ENCODE data around the gene ABHD2.
"Not testable (repeated sequence)": the region's sequence is repeated elsewhere in the genome, so short reads cannot be mapped to it uniquely, and the experiment has no call there.

The ABHD2 gene

DNA sequence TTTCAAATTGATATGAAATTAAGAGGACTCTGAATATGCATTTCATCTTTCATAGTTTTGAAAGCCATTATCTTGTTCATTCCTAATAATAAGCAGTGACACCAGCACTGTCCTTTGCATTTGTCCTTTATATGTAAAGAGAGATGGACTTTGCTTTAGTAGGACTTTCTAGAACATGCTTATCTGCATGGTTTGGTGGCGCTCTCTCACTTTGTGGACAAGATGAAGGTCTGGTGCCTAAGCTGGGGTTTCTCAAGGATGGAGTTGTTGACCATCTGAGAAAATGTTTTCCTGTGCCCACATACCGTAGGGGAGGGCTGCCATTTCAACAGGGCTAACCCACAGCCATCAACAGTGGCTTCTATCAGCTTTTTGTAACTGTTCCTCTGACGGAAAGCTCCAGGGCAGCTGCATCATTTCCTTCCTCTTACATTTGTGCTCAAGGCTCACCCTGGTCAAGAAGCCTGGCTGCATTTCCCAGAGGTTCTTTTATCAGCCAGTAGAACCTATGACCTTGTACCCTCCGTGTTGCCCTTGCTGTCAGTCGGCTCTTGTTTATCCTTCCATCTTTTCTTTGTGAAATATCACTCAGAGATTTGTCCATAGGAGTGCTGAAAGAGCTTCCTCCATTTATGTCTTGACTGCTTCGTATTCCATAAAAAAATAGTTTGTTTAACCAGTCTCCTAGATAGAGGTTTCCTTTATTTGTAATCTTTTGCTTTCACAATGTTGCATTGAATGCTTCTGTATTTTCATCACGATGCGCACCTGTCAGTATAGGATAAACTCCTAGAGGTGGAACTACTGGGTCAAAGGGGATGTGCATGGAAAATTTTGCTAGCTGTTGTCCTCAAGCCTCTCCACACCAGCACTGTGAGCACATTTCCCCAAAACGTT lies 44.6 kb downstream of the ABHD2 start:
- peaks cover 8% of the 10 kb centered on the region for H3K36me3 Mint-ChIP-seq (ENCODE audit: insufficient read depth)
- H3K4me3 Mint-ChIP-seq: peak overlapping the region; percentile 14
- DNase-seq (ENCODE audit: low spot score in 2 of 2): no peak
- H3K4me1 Mint-ChIP-seq: peaks cover 58% of the 10 kb centered on the region
- H3K27me3 Mint-ChIP-seq: no peaks in the 10 kb centered on the region
- peak overlapping the region; percentile 52 for H3K27ac Mint-ChIP-seq (ENCODE audit: low read depth)
- no peaks in the 10 kb centered on the region for H3K9me3 Mint-ChIP-seq
- peak; percentile 49 for ATAC-seq (replicated peaks; ENCODE audit: extremely low read depth, poor library complexity, severe bottlenecking)

DNA sequence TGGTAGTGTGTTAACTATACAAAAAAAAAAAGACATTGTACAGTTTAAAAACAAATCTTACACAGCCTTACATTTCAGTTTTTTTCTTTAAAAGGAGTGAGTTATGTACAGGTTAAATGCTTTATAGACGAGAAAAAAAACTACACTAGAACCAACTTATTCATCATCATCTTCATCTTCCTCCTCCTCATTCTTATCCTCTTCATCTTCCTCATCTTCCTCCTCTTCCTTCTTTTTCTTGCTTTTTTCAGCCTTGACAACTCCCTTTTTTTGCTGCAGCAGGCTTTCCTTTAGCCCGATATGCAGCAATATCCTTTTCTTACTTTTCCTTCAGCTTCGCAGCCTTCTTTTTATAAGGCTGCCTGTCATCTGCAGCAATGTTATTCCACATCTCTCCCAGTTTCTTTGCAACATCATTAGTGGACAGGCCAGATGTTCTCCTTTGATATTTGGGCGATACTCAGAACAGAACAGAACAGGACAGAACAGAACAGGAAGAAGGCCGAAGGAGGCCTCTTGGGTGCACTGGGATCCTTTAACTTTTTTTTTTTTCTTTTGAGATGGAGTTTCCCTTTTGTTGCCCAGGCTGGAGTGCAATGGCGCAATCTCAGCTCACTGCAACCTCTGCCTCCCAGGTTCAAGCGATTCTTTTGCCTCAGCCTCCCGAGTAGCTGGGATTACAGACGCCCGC lies 47.3 kb downstream of the ABHD2 start:
- Mint-ChIP-seq H3K27ac (ENCODE audit: low read depth) (peak overlapping the region; percentile 36), H3K4me1 (peaks cover 56% of the 10 kb centered on the region)
- not testable (repeated sequence) for DNase-seq (ENCODE audit: low spot score in 2 of 2); ATAC-seq (replicated peaks; ENCODE audit: extremely low read depth, poor library complexity, severe bottlenecking); H3K9me3 Mint-ChIP-seq; H3K27me3 Mint-ChIP-seq; H3K36me3 Mint-ChIP-seq (ENCODE audit: insufficient read depth); H3K4me3 Mint-ChIP-seq

DNA sequence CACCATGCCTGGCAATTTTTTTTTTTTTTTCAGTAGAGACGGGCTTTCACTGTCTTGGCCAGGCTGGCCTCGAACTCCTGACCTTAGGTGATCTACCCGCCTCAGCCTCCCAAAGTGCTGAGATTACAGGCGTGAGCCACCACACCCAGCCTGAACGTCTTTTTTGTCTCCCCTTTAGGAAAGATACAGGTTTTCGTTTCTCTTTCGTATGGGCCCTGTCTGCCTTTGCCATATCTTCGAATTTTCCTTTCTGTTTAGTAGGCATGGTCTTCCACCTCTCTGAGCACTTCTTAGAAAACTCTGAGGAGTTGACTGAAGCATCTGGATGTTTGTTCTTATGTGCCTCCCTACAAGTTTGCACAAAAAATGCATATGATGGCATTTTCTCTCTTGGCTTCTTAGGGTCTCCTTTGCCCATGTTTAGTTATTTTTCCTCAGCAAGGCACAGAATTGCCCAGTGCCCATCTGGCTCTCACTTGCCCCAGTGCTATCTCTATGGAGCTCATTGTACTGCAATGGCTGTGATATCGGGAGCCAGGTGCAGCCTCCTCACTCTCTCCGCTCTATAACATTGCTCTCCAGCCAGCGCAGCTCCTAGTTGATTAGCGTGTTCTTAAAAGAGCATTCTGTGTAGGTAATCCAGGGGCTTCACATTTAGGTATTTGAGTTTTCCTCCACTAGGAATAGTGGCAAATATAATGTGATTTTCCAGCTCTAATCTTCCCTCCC lies 48.0 kb downstream of the ABHD2 start:
- Mint-ChIP-seq H3K27ac (ENCODE audit: low read depth) (peak overlapping the region; percentile 35), H3K36me3 (ENCODE audit: insufficient read depth) (peaks cover 11% of the 10 kb centered on the region), H3K9me3 (no peaks in the 10 kb centered on the region), H3K4me3 (no peak overlapping the region), H3K27me3 (no peaks in the 10 kb centered on the region), H3K4me1 (peaks cover 52% of the 10 kb centered on the region)
- ATAC-seq (replicated peaks; ENCODE audit: extremely low read depth, poor library complexity, severe bottlenecking) (no peak), DNase-seq (ENCODE audit: low spot score in 2 of 2) (no peak)

DNA sequence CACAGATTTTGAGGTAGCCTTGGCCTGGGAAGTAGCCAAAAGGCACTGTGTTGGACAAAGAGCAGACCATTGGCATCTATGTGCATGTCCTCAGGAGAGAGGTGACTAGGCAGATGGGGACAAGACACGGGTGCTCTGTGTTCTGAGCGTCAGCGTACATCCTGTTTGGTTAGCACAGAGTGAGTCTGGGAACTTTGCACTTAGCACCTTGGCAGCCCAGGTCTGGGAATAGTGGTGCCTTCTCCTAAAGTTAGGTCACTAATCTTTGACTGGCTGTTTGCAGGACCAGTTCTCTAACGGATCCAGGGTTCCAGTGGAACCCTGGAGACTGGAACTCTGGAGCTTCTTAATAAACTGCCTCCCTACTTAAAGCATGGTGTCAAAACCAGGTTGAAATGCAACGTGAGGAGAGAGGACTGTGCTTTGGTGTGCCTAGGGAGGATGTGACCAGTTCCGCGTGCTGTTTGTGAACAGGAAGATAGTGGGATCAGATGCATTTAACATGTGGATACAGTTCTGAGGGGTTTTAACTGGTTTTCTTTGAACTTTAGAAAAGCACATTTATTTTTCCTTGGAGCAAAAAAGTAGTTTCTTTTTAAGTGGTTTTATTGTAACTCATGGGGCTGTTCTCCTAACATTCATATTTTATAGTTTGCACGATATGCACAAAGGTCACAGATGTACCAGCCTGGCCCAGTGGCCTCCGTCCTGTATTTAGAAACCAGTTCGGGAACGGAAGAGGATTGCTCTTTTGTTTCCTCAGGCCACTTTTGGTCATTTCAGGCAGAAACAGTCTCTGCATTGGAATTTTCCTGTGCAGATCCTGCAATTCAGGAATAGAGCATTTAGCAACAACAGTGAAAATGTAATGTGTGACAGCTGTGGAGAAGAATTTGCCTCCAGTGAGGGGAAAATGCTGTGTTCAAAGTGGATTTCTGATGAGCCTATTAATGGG lies 48.8 kb downstream of the ABHD2 start:
- DNase-seq (ENCODE audit: low spot score in 2 of 2) (no peak), ATAC-seq (replicated peaks; ENCODE audit: extremely low read depth, poor library complexity, severe bottlenecking) (no peak)
- H3K4me1 Mint-ChIP-seq: peaks cover 44% of the 10 kb centered on the region
- H3K36me3 Mint-ChIP-seq (ENCODE audit: insufficient read depth): peaks cover 9% of the 10 kb centered on the region
- H3K27ac Mint-ChIP-seq (ENCODE audit: low read depth): peak overlapping the region; percentile 35
- H3K4me3 Mint-ChIP-seq: no peak overlapping the region
- no peaks in the 10 kb centered on the region for H3K27me3 Mint-ChIP-seq
- no peaks in the 10 kb centered on the region for H3K9me3 Mint-ChIP-seq

DNA sequence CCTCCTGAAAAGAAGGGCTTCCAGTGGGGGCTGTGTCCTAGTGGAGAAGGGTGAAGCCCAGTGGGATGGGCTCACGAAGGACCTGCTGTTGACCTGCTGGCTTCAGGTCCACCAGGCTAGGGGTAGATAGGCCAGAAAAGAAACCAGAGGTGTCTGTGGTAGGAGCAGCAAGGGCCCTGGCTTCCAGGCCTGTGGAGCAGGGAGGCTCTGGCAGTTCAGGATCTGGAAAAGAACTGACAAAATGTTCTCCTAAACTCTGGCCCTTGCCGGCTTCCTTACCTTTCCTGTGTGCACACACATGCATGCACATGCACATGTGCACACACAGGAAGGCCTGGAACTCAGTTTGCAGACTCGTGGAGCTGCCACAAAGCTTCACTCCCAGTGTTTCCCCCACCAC lies 49.7 kb downstream of the ABHD2 start:
- ATAC-seq (replicated peaks; ENCODE audit: extremely low read depth, poor library complexity, severe bottlenecking) (no peak), DNase-seq (ENCODE audit: low spot score in 2 of 2) (no peak)
- H3K4me1 Mint-ChIP-seq: peaks cover 46% of the 10 kb centered on the region
- H3K27ac Mint-ChIP-seq (ENCODE audit: low read depth): peak overlapping the region; percentile 13
- no peaks in the 10 kb centered on the region for H3K9me3 Mint-ChIP-seq
- H3K36me3 Mint-ChIP-seq (ENCODE audit: insufficient read depth): peaks cover 9% of the 10 kb centered on the region
- H3K27me3 Mint-ChIP-seq: no peaks in the 10 kb centered on the region
- no peak overlapping the region for H3K4me3 Mint-ChIP-seq

DNA sequence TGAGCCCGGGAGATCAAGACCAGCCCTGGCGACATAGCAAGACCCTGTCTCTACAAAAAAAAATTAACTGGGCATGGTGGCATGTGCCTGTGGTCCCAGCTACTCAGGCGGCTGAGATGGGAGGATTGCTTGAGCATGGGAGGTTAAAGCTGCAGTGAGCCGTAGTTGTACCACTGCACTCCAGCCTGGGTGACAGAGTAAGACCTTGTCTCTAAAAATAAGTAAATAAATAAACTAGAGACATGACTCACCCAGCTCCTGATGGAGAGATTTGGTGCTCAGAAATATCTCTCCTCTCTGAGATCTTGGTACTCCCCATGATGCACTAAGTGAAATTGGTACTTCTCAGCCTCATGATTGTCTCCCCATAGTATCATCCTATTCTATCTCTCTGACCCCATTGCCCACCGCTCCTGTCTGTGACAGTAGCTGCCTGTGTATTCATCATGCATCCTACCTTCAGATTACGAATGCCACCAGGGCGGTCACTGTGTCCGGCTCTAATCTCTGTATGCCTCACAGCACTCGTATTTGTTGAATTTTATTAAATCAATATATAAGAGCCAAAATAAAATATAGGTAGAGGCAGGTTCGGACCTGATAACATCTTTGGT lies 50.9 kb downstream of the ABHD2 start:
- ATAC-seq (replicated peaks; ENCODE audit: extremely low read depth, poor library complexity, severe bottlenecking): no peak
- no peaks in the 10 kb centered on the region for H3K27me3 Mint-ChIP-seq
- peaks cover 38% of the 10 kb centered on the region for H3K4me1 Mint-ChIP-seq
- no peak overlapping the region for H3K27ac Mint-ChIP-seq (ENCODE audit: low read depth)
- H3K4me3 Mint-ChIP-seq: no peak overlapping the region
- DNase-seq (ENCODE audit: low spot score in 2 of 2): no peak
- H3K9me3 Mint-ChIP-seq: no peaks in the 10 kb centered on the region
- peaks cover 9% of the 10 kb centered on the region for H3K36me3 Mint-ChIP-seq (ENCODE audit: insufficient read depth)

DNA sequence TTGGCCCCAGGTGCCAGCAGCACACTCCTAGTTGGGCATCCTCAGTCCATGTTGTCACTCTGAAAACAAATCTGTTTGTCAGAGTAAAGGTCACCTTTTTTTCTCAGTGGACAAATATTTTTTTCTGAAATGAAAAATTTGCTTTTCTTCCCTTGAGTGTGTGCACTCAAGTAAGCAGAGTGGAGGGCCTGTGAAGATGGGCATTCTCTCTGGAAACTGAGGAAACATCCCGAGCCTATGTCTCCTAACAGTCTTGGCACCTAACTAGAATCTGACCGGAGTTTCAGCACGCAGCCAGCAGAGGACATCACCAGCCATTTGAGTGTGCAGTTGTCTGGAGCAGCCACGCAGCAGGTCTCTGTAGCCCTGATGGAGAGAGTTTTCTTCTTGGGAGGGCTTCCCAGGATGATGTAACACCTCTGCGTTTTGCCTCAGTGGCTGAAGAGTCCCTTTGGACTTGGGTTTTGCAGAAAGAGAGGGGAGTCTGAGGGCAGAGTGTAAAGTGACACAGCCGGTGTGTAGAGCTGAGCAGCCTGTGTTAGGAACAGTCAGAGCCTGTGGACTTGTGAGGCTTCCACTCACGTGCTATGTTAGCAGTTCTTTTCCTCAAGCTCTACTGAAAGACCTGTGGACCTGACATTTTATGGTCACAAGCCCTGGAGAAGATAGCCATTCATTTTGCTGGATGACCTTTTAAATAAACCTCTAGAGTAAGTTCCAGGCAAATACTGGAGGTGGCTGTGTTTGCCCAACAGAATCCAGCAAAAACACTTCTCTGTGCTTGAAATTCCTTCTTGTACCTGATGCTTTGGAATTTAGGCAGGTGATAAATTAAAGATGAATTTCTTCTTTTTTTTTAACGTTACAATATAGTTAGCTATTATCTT lies 51.6 kb downstream of the ABHD2 start:
- peak overlapping the region; percentile 79 for H3K27ac Mint-ChIP-seq (ENCODE audit: low read depth)
- DNase-seq (ENCODE audit: low spot score in 2 of 2): no peak
- H3K9me3 Mint-ChIP-seq: no peaks in the 10 kb centered on the region
- ATAC-seq (replicated peaks; ENCODE audit: extremely low read depth, poor library complexity, severe bottlenecking): no peak
- no peak overlapping the region for H3K4me3 Mint-ChIP-seq
- peaks cover 43% of the 10 kb centered on the region for H3K4me1 Mint-ChIP-seq
- peaks cover 9% of the 10 kb centered on the region for H3K36me3 Mint-ChIP-seq (ENCODE audit: insufficient read depth)
- H3K27me3 Mint-ChIP-seq: no peaks in the 10 kb centered on the region

DNA sequence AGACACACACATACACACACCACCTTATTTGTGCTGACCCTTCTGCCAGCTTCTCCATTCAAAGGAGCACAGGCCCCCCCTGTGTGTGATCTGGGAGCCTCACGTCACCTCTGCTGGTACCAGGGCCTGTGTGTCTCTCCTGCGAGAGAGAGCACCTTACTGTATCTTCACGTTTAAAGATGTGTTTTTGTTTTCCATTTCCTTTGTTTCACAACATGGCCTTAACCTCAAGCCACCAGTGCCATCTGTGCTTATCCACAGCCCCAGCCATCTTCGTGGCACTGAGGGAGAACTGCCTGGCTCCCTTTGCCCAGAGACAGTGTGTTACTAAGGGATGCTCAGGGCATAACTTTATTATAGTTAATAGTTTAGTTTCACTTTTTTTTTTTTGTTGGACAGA lies 52.3 kb downstream of the ABHD2 start:
- Mint-ChIP-seq H3K36me3 (ENCODE audit: insufficient read depth) (peaks cover 9% of the 10 kb centered on the region), H3K27me3 (no peaks in the 10 kb centered on the region), H3K4me1 (peaks cover 39% of the 10 kb centered on the region), H3K4me3 (peak overlapping the region; percentile 8), H3K9me3 (no peaks in the 10 kb centered on the region), H3K27ac (ENCODE audit: low read depth) (peak overlapping the region; percentile 79)
- no peak for DNase-seq (ENCODE audit: low spot score in 2 of 2)
- ATAC-seq (replicated peaks; ENCODE audit: extremely low read depth, poor library complexity, severe bottlenecking): no peak

DNA sequence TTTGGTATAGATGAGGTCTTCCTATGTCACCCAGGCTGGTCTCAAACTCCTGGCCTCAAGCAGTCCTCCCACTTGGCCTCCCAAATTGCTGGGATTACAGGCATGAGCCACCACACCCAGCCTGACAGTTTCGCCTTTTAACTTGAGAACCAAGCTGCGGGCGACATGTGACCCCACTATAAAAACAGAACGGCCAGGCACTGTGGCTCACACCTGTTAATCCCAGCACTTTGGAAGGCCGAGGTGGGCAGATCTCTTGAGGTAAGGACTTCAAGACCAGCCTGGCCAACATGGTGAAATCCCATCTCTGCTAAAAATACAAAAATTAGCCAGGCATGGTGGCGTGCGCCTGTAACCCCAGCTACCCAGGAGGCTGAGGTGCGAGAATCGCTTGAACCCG lies 52.9 kb downstream of the ABHD2 start:
- H3K9me3 Mint-ChIP-seq; H3K36me3 Mint-ChIP-seq (ENCODE audit: insufficient read depth); ATAC-seq (replicated peaks; ENCODE audit: extremely low read depth, poor library complexity, severe bottlenecking); H3K27me3 Mint-ChIP-seq; H3K4me3 Mint-ChIP-seq; DNase-seq (ENCODE audit: low spot score in 2 of 2): not testable (repeated sequence)
- Mint-ChIP-seq H3K27ac (ENCODE audit: low read depth) (peak overlapping the region; percentile 79), H3K4me1 (peaks cover 35% of the 10 kb centered on the region)

DNA sequence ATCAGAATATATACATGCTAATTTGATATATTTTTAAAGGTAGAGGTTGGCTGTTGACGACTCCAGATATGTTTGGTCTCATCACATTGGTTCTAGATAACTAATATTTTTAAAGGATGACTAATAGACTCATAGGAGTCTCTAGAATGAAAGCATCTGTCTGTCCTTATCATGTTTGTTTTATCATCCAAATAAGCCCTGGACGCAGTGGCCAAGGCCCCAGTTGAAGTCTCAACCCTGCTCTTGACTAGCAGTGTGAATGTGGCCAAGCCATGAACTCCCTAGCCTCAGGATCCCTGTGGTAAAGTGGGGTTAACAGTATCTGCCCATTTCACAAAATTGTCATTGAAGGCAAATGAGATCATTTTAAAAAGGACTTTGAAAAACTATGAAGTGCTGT lies 53.6 kb downstream of the ABHD2 start:
- Mint-ChIP-seq H3K4me1 (peaks cover 28% of the 10 kb centered on the region), H3K27ac (ENCODE audit: low read depth) (no peak overlapping the region), H3K9me3 (no peaks in the 10 kb centered on the region), H3K4me3 (no peak overlapping the region), H3K27me3 (no peaks in the 10 kb centered on the region), H3K36me3 (ENCODE audit: insufficient read depth) (peaks cover 7% of the 10 kb centered on the region)
- DNase-seq (ENCODE audit: low spot score in 2 of 2) (no peak), ATAC-seq (replicated peaks; ENCODE audit: extremely low read depth, poor library complexity, severe bottlenecking) (no peak)

DNA sequence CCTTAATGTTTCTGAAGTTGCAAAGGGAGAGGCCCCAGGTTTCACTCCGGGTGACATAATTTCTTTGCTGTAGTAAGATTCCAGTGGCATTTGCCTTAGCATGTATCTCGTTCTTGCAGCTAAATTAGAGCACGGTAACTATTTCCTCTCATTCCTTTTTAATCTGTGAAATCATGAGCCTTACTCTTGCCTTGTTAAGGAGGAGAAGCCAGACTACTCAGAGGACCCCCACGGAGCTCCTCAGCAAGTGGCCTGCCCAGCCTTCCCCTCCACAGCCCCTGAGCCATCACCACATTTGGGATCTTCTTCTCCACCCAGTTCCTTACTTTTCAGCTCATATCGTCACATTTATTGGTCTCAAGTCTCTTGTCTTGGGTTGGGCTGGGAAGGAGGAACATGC lies 54.2 kb downstream of the ABHD2 start:
- ATAC-seq (replicated peaks; ENCODE audit: extremely low read depth, poor library complexity, severe bottlenecking): no peak
- no peak for DNase-seq (ENCODE audit: low spot score in 2 of 2)
- no peak overlapping the region for H3K27ac Mint-ChIP-seq (ENCODE audit: low read depth)
- H3K9me3 Mint-ChIP-seq: no peaks in the 10 kb centered on the region
- no peak overlapping the region for H3K4me3 Mint-ChIP-seq
- H3K27me3 Mint-ChIP-seq: no peaks in the 10 kb centered on the region
- H3K36me3 Mint-ChIP-seq (ENCODE audit: insufficient read depth): peaks cover 3% of the 10 kb centered on the region
- H3K4me1 Mint-ChIP-seq: peaks cover 22% of the 10 kb centered on the region

Data from central memory CD8-positive, alpha-beta T cell (primary cell).